NCI-H748 (cell line): ENCODE data around the gene SULF2.

ENCODE experiments used
- DNase-seq: peaks from one replicate; lab custom pipeline; 2025; ENCODE audit not compliant: unreplicated experiment; lab: John Stamatoyannopoulos, UW

SULF2 gene

GRCh38 chr20:47785854-47786764, 828 bp upstream of the SULF2 start:
- DNase-seq, result peak; percentile 77

DNA sequence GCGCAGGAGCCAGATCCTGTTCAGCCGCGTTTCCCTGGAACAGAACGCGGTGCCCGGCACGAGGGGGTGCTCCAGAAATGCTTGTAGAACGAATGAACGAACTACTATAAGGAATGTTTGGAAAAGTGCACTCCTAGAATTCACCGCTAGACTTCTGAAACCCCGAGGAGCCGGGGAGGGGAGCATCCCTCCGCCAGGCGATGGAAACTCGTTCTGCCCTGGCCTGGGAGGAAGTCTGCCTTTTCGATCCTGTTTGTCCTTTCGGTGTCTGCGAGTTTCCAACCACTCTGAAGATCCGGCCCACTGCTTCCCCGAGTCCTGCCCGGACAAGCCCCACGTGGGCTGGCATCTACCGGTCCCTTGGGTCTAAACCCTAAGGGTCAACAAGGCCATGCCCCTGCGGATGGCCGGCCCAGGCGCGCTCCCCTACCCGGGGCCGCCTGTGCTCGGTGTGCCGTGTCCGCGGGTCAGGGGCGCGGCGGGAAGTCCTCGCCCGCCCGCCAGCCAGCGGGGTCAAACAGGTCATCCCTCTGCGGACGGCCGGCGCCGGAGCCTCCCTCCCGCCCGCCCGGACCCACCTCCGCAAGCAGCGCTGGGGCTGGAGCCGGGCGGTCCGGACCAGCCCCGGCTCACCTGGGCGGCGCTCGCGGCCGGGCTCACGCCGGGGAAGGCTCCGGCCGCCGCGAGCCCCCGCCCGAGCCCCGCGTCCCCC, 526 bp downstream of the SULF2 start:
- peak; percentile 38 for DNase-seq

DNA sequence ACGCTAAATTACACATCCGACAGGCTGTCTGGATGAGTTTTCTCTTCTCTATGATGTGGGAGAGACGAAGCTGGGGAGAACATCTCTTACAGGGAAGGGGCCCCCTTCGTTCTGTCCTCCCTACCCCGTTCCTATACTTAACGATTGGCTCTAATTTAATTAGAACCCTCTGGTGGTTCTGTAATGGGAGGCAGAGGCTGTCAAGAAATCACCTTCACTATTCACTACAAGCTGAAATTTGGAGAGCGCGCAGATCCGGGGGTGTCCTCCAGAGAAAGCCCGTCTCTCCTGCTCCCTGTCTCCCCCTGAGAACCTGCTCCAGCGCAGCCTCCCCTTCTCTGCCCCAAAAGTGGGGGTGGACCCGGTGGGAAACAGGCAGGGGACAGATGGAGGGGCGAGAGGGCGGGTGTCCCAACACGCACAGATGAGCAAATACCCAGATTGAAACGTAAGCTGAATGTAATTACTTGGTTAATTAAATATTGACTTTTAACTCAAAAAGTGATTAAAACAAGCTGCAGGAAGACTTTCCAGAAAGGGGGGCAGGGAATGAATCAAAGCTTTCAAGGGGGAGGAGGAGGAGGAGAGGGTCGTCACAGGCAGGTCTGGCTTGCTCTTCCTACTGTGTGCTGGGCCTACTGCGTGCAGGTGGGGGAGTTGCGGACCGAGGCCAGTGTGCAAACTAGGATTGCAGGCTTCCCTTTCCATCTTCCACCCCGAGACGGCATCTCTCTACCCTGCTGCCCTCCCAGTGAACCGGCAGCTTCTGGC, 1.3 kb downstream of the SULF2 start:
- peak; percentile 38 for DNase-seq

DNA sequence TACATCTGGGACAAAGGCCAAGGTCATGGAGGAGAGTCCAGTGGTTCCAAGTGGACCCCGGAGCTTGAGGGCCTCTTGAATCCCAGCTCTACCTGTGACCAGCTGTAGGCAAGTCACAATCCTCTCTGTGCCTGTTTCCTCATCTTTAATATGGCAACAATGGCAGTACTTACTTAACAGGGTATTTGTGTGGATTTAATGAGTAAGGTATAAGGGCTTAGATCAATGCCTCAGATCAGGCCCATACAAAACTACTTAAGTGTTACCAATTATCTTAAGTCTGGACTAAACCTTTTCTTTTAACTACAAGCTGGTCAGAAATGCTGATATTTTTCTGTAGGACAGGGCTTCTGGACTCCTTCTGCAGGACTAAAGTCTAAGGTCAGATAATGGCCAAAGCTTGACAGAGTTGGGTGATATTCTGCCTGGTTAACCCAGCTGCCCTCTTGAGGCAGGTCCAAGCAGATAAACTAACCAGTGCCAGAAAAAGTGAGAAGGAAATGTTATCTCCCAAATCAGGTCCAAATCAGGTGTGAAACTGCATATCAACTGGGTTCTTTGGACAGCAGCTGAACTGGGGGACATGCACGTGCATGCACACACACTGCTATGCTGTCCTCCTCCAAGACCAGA, 2.2 kb downstream of the SULF2 start:
- no peak for DNase-seq

- no peak for DNase-seq
Measured at GRCh38 chr20:47782076-47782475, 3.2 kb downstream of the SULF2 start.

DNA sequence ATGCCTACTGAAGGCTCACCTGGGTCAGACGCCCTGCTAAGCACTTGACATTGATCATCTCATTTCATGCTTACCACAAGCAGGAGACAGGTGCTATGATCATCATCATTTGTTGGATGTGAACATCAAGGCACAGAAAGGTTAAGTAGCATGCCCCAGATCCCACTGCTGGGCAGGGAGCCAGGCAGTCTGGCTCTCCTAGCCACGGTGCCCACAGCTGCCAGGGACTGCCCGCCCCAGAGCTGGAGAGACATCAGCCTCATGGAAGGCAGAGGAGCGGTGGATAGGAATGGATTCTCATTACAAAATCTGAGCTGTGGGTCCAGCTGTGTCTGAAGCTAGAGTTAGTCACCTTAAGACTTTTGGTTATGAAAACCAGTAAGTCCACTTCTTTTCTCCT, 3.6 kb downstream of the SULF2 start:
- DNase-seq, result peak; percentile 16

DNA sequence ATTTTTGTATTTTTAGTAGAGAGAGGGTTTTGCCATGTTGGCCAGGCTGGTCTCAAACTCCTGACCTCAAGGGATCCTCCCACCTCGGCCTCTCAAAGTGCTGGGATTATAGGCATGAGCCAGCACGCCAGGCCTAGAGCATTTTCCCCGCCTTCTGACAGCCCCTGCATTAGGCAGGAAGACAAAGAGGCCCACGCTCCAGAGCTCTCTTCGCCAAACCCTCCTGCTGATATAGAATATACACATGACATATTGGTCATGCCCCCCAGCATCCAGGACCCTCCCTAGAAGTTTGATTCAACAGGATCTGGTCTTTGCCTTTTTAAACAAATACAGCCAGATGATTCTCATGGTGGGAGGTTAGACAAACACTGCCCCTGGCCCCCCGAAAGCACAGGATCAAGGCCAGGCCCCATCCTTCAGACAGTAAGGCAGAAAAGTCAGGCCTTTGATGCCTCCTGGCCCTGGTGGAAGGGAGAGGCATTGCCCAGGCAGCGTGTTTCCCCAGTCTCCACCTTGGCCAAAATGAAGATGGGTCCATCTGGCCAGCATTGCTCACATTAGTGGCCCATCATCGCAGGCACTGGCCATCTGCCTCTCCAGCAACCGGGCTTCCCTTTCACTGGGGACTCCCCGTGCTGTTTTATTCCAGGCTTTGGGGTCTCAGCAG, 4.4 kb downstream of the SULF2 start:
- DNase-seq, result no peak

DNA sequence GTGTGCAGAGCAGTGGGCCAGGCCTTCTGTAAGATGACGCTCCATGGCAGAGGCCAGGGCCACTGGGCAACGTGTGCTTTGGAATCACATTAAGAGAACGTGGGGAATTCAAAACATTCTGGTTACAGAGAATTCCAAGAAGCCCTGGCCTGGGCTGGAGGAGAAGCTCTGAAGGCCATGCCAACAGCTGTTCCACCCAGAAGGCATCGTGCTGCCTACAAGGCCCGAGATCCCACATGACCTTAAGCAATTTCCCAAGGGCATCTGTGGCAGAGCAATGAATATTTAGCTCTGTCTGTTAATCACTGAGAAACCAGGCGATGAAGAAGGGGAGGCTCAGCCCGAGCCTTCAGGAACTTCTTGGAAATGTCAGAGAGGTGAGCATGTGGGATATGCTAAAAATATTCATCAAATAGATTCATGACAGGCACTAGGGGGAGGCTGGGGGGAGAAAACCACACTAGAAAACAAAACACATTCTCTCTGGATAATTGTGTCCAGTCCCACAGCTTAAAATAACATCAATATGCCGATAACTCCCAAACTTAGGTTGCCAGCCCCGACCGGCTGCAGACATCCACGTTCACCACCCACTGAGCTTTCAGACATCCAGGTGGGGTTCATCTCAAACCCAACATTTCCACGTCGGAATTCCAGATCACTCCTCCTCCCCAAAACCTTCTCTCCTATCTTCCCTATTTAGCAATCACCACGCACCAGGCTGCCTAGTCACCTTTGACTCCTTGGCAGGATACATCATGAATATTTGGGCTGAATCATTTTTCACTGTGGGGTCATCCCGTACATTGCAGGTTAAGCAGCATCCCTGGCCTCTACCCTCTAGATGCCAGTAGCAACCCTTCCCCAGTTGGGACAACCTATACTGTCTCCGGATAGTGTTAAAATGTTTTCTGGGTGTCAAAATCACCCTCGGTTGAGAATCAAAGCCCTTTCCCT, 6.6 kb downstream of the SULF2 start:
- no peak for DNase-seq

- no peak for DNase-seq
Measured at GRCh38 chr20:47777220-47777619, 8.1 kb downstream of the SULF2 start.

DNA sequence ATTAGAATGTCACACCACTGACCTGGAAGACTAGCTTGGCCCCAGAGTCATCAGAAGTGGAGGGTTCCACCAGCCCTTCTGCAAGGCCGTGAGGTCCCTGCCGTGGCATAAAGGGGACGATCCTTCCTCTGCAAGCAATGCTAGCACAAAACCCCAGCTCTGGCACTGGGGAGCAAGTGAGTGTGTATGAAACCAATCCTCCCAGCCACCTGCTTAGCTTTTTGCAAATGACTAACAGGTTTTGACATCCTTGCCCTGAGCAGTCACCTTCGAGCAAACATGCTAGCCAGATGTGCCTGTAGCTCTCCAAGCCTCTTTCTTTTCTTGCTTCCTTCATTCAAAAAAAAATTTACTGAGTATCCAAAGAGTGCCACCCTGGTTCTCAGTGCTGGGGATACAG, 8.6 kb downstream of the SULF2 start:
- DNase-seq, result no peak

- DNase-seq, result no peak
Measured at GRCh38 chr20:47775841-47776240, 9.4 kb downstream of the SULF2 start.

- DNase-seq, result no peak
Measured at GRCh38 chr20:47775039-47775438, 10.2 kb downstream of the SULF2 start.

DNA sequence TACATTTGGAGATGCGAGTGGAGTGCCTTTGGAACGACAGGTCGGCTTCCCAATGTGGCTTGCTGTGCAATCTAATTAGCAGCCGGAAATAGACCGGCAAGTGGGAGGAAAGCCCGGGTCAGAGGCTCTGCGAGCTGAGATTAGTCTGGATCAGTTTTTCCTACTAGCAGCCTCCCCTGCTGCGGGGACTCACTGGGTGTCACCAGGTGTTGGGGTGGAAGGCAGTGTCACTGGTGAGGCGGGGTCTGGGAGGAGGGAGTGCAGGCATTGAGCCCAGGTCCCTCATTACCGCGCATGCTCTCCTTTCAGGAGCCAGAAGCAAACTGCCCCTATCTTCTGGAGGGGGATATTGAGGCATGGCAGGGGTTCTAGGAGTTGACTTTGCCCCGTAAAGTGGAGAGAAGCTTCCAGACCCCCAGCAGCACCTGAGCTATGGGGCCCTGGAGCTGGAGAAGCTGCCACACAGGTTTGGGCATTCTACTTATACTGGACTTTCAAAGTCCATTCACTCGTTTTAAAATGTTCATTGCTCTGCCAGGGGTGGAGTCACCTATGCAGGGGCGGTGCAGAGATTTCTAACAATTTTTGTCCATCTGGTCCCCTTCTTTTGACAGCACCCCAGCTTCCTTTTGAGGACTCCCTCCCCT, 11.0 kb downstream of the SULF2 start:
- DNase-seq, result no peak

DNA sequence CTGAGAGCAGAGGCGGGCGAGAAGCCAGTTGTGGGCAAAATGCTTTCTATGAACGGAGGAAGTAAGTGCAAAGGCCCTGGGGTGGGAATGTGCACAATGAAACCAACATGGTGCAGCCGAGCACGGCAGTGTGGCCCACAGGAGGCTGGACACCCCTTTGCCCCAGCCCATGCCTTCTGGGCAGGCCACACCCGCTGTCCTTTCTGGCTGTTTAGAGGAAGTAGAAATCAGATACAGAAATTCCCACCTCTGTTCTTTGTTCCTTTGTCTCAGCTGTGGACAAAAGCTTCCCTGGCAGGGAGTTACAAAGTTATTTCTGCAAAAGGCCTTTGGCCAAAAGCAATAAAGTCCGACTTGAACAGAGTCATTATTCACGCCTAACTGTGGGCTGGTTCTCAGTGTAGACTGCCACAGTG, 11.9 kb downstream of the SULF2 start:
- DNase-seq, result no peak

DNA sequence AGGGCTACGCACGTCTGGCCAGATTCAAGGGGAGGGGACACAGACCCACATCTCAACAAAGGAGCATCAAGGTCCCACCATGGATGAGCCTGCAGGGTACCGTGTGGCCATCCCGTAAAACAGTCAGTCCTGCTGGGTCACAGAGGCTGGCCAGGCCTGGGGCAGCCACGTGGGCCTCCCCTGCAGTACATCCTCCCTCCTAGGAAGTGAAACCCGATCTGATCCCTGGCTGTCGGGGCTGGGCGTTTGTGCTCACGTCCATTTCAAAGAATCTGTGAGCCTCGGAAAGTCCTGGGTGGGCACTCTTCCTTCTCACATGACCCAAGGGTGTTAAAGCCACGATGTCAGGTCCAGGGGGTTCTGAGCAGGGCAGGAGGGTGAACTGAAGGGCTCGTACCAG, 14.3 kb downstream of the SULF2 start:
- no peak for DNase-seq

DNA sequence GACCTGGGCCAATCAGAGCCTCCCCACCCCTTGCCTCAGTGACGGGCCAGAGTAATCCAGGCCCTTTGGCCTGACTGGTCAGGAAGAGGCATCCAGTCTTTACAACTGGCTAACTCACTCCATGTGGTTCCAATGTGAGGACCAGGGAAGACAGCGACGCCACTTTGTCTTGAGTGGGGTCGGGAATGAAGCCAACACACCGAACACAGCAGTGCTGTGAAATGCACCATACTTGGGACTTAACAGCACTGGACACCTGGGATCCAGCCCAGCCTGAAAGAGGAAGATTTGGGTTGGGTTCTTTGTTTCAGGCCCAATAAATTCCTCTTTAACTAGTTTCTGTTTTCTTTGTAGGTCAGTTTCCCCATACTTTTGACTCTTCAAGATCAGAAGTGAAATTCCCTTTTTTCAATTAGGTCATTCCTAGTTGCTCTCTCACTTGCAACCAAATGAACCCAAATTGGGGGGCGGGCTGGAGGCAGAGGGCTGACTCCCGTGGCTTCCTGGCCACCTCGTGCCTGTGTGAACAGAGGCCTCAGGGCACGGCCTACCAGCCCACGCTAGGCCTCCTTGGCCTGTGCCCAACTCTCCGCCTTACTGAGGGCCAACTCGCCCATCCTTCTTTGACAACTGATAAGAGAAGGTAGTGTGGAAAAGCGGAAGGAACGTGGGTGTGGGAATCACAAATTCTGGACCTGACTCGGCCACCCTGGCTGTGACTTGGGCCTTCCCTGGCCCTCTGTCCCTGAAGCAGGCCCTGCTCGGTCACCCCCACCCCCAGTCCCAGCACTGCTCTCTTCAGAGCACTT, 17.1 kb downstream of the SULF2 start:
- no peak for DNase-seq

DNA sequence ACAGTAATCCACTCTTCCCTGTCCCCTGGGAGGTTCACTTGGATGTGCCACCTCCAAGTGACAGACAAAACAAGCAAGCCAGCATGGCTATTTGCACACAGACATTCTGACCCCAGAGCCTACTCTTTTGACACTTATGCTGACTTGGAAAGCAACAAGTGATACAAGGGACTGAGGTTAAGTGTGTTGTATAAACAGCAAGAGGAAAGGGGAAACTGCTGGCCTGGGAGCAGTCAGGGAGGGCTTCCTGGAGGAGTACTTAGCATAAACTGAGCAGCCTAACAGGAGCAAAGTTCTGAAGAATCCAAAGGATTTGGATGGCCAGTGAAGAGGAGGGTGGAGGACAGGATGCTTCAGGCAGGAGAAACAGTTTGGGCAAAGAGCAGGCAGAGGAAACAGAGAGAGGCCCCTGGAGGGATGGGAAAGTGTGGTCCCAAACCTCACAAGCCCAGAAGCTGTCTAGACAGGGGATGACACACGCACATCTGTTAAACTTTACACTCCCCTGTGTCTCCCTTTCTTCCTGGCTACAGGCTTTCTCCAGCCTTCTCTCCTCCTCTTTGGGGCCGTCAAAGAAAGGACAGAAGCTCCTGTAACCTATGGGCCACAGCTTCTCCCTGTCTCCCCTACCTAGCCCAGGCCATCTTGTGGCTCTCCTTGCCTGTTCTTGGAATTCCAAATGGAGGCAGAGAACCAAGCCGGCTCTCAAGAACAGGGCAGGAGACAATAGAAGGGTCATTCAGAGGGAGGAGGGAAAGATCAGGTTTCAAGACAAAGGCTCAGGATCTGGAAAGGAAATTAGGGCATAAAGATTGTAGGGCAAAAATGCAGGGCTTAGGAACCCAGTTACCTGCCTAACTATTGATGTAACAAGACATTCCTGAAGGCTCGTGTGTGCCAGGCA, 19.3 kb downstream of the SULF2 start:
- no peak for DNase-seq
